ENCODE measurements around the gene GAS7. TPM values are rescaled to one million over a fixed set of nuclear protein-coding genes. Genes with fewer than 3 reads are reported as not detected.

GAS7 gene
- total RNA-seq, 3 donors from 2014 or later (not counting 1 experiment from before 2014, with no cell fraction given), result 70.7 to 89.1 (median 84.8) TPM

GRCh38 chr17:9968881-9969280 lies 229.5 kb downstream of the GAS7 start:
- Mint-ChIP-seq H3K27ac (peak overlapping the region; percentile 19 to 65), H3K4me1 (peaks cover 49 to 64% of the 10 kb centered on the region in 2 donors)

GRCh38 chr17:9968008-9968407 lies 230.4 kb downstream of the GAS7 start:
- peak overlapping the region in 1 of 2 donors; percentile 56 for H3K27ac Mint-ChIP-seq

More at GRCh38 chr17:9968881-9969280, 229.5 kb downstream of the GAS7 start:
- H3K27me3 ChIP-seq (ENCODE audit: control insufficient read depth, insufficient read depth, low read length), result no peaks in the 10 kb centered on the region
- 89% methylated on average over 5 of the region's 5 CpGs for WGBS (ENCODE audit: insufficient coverage)
- TF ChIP-seq CTCF (IDR thresholded peaks at IDR 0.05), result no peak
- no peak for DNase-seq
- H3K4me3 ChIP-seq (ENCODE audit: low read length), result no peak overlapping the region
- Mint-ChIP-seq H3K36me3 (peaks cover 8% of the 10 kb centered on the region), H3K4me3 (no peak overlapping the region), H3K9me3 (no peaks in the 10 kb centered on the region), H3K27me3 (ENCODE audit: low read depth in 2 of 2) (no peaks in the 10 kb centered on the region)
- H3K36me3 ChIP-seq (ENCODE audit: control insufficient read depth, insufficient read depth, low read length), result no peaks in the 10 kb centered on the region
- peaks cover 34% of the 10 kb centered on the region for H3K4me1 ChIP-seq (ENCODE audit: control insufficient read depth, insufficient read depth, low read length)
- H3K9me3 ChIP-seq (ENCODE audit: control insufficient read depth, insufficient read depth, low read length), result no peaks in the 10 kb centered on the region
- no peak overlapping the region for H3K27ac ChIP-seq (ENCODE audit: low read length)
- intact Hi-C loops (cut with micrococcal nuclease), result loop anchor here (5.0 kb wide), 1 partner anchor 648 kb away; no protein-coding TSS in a partner anchor
- ATAC-seq, result no peak

GRCh38 chr17:9959377-9959981 lies 238.9 kb downstream of the GAS7 start:
- ATAC-seq (no peak), DNase-seq (peak in 1 of 2 donors; percentile 14)
- H3K4me1 Mint-ChIP-seq, result peaks cover 22 to 24% of the 10 kb centered on the region in 2 donors
- H3K27ac Mint-ChIP-seq, result peak overlapping the region in 1 of 2 donors; percentile 47
- Histone ChIP-seq H3K9me3 (ENCODE audit: control insufficient read depth, insufficient read depth, low read length) (no peaks in the 10 kb centered on the region), H3K27ac (ENCODE audit: low read length) (no peak overlapping the region), H3K36me3 (ENCODE audit: control insufficient read depth, insufficient read depth, low read length) (peaks cover 5% of the 10 kb centered on the region), H3K4me3 (ENCODE audit: low read length) (no peak overlapping the region), H3K4me1 (ENCODE audit: control insufficient read depth, insufficient read depth, low read length) (peaks cover 12% of the 10 kb centered on the region), H3K27me3 (ENCODE audit: control insufficient read depth, insufficient read depth, low read length) (no peaks in the 10 kb centered on the region)
- no peaks in the 10 kb centered on the region for H3K36me3 Mint-ChIP-seq
- TF ChIP-seq CTCF (IDR thresholded peaks at IDR 0.05), result no peak
- H3K9me3 Mint-ChIP-seq, result no peaks in the 10 kb centered on the region
- no peaks in the 10 kb centered on the region for H3K27me3 Mint-ChIP-seq (ENCODE audit: low read depth in 2 of 2)
- 39% methylated on average over 21 of the region's 22 CpGs for WGBS (ENCODE audit: insufficient coverage)
- intact Hi-C loops (cut with micrococcal nuclease), result no loop called here
- H3K4me3 Mint-ChIP-seq, result no peak overlapping the region

More at GRCh38 chr17:9968008-9968407, 230.4 kb downstream of the GAS7 start:
- ATAC-seq (no peak), DNase-seq (no peak)
- 41% methylated on average over 5 of the region's 5 CpGs for WGBS (ENCODE audit: insufficient coverage)
- Histone ChIP-seq H3K9me3 (ENCODE audit: control insufficient read depth, insufficient read depth, low read length) (no peaks in the 10 kb centered on the region), H3K36me3 (ENCODE audit: control insufficient read depth, insufficient read depth, low read length) (no peaks in the 10 kb centered on the region), H3K4me1 (ENCODE audit: control insufficient read depth, insufficient read depth, low read length) (peaks cover 34% of the 10 kb centered on the region), H3K27me3 (ENCODE audit: control insufficient read depth, insufficient read depth, low read length) (no peaks in the 10 kb centered on the region), H3K4me3 (ENCODE audit: low read length) (no peak overlapping the region), H3K27ac (ENCODE audit: low read length) (no peak overlapping the region)
- intact Hi-C loops (cut with micrococcal nuclease), result loop anchor here (5.0 kb wide), 1 partner anchor 649 kb away; no protein-coding TSS in a partner anchor
- no peaks in the 10 kb centered on the region for H3K27me3 Mint-ChIP-seq (ENCODE audit: low read depth in 2 of 2)
- peaks cover 52 to 60% of the 10 kb centered on the region in 2 donors for H3K4me1 Mint-ChIP-seq
- no peak for TF ChIP-seq CTCF (IDR thresholded peaks at IDR 0.05)
- H3K4me3 Mint-ChIP-seq, result no peak overlapping the region
- H3K9me3 Mint-ChIP-seq, result no peaks in the 10 kb centered on the region
- peaks cover 8% of the 10 kb centered on the region for H3K36me3 Mint-ChIP-seq

All from natural killer cell (primary cell).